ENCODE measurements around the gene SLC9B1.
"Not testable (repeated sequence)": the region's sequence is repeated elsewhere in the genome, so short reads cannot be mapped to it uniquely, and the experiment has no call there.

The SLC9B1 gene

DNA sequence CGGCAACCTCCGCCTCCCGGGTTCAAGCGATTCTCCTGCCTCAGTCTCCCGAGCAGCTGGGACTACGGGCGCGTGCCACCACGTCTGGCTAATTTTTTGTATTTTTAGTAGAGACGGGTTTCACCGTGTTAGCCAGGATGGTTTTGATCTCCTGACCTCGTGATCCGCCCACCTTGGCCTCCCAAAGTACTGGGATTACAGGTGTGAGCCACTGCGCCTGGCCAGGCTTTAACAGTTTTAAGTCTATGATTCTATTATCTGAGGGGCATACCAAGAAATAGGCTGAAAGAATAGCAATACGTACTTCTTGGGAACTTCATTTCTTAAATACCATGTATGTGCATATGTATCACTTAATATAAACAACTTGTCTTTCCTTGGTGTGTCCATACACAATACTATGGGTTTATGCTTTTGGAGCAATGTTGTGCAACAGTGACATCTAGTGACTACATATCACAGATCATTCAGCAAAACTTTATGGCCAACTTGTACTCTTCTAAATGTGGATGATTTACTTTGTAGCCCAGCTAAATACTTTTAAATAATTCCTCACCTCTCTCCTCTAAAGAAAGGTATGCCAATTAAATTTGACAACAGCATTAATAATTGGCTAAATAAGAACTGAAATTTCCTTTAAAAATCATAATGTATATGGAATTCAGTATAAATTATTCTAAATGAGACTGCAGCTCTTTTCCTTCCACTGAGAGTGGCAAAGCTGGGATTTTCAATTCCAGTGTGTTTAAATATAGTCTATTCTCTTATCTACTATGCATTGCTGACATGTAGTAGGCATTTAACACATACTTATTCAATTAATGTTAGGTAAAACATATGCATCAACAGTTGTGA is 10.4 kb downstream of the SLC9B1 start:
- no peak overlapping the region for H3K4me3 ChIP-seq (ENCODE audit: low read depth, low read length)
- CTCF ChIA-PET = interaction anchor here (0.7 to 3.0 kb wide), 22 partner anchors 8 to 589 kb away, joined by 3 to 24 read pairs (median 4); partner anchors contain the start of gene SLC9B1
- no peak for DNase-seq (ENCODE audit: low read depth, low spot score)
- TF ChIP-seq, protein P1, sequence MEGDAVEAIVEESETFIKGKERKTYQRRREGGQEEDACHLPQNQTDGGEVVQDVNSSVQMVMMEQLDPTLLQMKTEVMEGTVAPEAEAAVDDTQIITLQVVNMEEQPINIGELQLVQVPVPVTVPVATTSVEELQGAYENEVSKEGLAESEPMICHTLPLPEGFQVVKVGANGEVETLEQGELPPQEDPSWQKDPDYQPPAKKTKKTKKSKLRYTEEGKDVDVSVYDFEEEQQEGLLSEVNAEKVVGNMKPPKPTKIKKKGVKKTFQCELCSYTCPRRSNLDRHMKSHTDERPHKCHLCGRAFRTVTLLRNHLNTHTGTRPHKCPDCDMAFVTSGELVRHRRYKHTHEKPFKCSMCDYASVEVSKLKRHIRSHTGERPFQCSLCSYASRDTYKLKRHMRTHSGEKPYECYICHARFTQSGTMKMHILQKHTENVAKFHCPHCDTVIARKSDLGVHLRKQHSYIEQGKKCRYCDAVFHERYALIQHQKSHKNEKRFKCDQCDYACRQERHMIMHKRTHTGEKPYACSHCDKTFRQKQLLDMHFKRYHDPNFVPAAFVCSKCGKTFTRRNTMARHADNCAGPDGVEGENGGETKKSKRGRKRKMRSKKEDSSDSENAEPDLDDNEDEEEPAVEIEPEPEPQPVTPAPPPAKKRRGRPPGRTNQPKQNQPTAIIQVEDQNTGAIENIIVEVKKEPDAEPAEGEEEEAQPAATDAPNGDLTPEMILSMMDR (IDR thresholded peaks at IDR 0.05; ENCODE audit: insufficient read depth, low read length, missing control alignments) = peak; percentile 62
- POLR2A ChIA-PET = no interaction called here

DNA sequence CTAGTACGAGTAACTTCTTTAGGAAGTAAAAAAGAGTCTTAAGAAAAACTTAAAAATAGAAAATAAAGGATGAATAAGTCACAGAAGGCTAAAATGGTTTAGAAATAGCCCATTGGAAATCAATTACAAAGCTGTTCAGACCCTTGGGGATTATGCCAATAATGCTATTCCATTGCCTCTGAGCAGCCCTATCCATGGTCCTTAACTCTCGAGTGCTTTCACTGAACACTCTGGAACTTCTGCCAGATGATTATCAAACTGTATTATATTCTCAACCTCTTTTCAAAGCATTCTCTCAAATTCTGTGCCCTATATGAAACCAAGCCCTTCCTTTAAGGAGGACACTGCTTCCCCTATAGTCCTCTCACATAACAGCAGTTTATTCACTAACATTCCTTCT is 17.0 kb downstream of the SLC9B1 start:
- TF ChIP-seq, protein P1 (IDR thresholded peaks at IDR 0.05; ENCODE audit: insufficient read depth, low read length, missing control alignments) = no peak
- no peak for DNase-seq (ENCODE audit: low read depth, low spot score)
- CTCF ChIA-PET = interaction anchor here (0.9 to 1.1 kb wide), 2 partner anchors 8 to 382 kb away, joined by 3 to 5 read pairs; no protein-coding TSS in a partner anchor

DNA sequence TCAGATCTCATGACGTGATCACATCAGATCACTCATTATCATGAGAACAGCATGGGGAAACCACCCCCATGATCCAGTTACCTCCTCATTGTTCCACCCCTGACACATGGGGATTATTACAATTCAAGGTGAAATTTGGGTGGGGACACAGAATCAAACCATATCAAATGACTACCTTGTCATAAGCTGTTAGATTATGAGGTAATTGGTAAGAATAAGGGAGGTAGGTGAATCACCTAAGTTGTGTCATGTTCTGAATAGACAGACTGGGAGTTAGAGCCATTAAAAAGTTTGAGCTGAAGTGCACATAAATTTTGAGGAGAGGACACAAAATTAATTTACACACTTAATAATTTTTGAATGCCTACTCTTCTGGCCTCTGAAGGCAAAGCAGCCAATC is 24.7 kb downstream of the SLC9B1 start:
- TF ChIP-seq, protein P1 (IDR thresholded peaks at IDR 0.05; ENCODE audit: insufficient read depth, low read length, missing control alignments) = no peak
- no peak overlapping the region for H3K4me3 ChIP-seq (ENCODE audit: low read depth, low read length)
- CTCF ChIA-PET = no interaction called here
- no peak for DNase-seq (ENCODE audit: low read depth, low spot score)
- POLR2A ChIA-PET = no interaction called here

More for the DNA sequence above, 17.0 kb downstream of the SLC9B1 start:
- H3K4me3 ChIP-seq (ENCODE audit: low read depth, low read length) = no peak overlapping the region
- POLR2A ChIA-PET = no interaction called here

DNA sequence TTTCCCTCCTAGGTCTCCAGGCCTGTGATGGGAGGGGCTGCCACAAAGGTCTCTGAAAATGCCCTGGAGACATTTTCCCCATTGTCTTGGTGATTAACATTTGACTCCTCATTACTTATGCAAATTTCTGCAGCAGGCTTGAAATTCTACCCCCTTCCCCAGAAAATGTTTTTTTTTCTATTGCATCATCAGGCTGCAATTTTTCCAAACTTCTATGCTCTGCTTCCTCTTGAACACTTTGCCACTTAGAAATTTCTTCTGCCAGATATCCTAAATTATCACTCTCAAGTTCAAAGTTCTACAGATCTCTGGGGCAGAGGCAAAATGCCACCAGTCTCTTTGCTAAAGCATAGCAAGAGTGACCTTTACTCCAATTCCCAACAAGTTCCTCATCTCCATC is 25.5 kb downstream of the SLC9B1 start:
- CTCF ChIA-PET = interaction anchor here (1.6 kb wide), 1 partner anchor 17 kb away, joined by 4 read pairs; no protein-coding TSS in a partner anchor
- DNase-seq (ENCODE audit: low read depth, low spot score); H3K4me3 ChIP-seq (ENCODE audit: low read depth, low read length); POLR2A ChIA-PET: not testable (repeated sequence)

DNA sequence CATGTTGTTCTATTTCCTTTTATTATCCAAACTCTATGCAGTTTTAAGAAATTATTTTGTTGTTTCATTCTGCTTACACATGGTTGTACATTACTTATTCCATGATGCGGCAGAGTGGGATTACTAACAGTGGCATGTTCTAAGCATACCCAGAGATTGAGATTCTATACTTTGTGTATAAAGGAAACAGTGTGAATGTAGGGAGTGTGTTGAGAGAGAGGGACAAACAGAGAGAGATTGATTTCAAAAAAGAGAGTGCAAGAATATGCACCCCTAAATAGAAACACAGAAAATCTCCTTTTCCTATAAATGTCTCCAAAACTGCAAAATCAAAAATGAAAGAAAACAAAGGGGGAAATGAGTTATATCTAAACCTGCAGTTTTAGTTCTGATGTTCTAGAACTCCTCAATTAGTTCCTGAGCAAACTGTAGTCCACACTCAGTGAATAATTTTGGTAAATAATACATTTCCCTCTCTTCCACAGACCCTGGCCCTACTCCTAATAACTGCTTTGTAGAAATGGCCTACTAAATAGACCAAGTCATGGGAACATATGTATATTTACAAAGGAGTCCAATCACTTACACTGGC is 31.0 kb downstream of the SLC9B1 start:
- TF ChIP-seq, protein P1 (IDR thresholded peaks at IDR 0.05; ENCODE audit: insufficient read depth, low read length, missing control alignments) = no peak
- ChIA-PET POLR2A (no interaction called here), CTCF (no interaction called here)

DNA sequence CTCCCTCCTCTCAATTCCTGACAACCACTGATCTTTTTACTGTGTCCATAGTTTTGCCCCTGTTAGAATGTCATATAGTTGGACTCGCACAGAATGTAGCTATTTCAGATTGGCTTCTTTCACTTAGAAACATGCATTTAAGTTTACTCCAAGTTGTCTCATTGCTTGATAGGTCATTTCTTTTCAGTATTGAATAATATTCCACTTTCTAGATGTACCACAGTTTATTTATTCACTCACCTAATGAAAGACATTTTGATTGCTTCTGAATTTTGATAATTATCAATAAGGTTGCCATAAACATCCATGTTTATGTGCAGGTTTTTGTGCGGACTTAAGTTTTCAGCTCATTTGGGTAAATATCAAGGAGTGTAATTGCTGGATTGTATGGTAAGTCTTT is 38.5 kb downstream of the SLC9B1 start:
- no peak overlapping the region for H3K4me3 ChIP-seq (ENCODE audit: low read depth, low read length)
- DNase-seq (ENCODE audit: low read depth, low spot score) = no peak
- CTCF ChIA-PET = no interaction called here
- TF ChIP-seq, protein P1 (IDR thresholded peaks at IDR 0.05; ENCODE audit: insufficient read depth, low read length, missing control alignments) = no peak
- POLR2A ChIA-PET = no interaction called here

More for the DNA sequence above, 31.0 kb downstream of the SLC9B1 start:
- H3K4me3 ChIP-seq (ENCODE audit: low read depth, low read length) = no peak overlapping the region
- DNase-seq (ENCODE audit: low read depth, low spot score) = no peak

DNA sequence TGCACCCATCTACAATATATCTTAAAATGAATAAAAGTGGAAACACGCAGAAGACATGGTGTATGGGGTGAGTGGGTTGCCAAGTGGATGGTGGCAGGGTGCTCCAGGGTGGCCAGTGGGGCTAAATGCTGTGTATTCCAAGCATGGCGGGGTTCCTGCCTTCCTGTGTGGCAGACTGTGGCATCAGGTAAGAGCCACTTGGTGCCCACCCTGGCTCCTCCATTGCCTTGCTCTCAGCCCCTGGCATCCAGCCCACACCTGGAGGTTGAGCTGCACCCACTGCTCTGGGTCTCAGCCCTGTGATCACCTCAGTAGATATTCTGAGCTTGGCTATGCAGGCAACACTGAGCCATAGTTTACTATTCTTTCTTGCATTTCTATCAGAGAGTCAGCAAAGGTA is 57.7 kb downstream of the SLC9B1 start:
- DNase-seq (ENCODE audit: low read depth, low spot score); POLR2A ChIA-PET; H3K4me3 ChIP-seq (ENCODE audit: low read depth, low read length); CTCF ChIA-PET: not testable (repeated sequence)

All from AG04449 (cell line).